ENCODE measurements around the gene MAGEB1. TPM values are rescaled to one million over a fixed set of nuclear protein-coding genes. Genes with fewer than 3 reads are reported as not detected.

Gene MAGEB1, protein sequence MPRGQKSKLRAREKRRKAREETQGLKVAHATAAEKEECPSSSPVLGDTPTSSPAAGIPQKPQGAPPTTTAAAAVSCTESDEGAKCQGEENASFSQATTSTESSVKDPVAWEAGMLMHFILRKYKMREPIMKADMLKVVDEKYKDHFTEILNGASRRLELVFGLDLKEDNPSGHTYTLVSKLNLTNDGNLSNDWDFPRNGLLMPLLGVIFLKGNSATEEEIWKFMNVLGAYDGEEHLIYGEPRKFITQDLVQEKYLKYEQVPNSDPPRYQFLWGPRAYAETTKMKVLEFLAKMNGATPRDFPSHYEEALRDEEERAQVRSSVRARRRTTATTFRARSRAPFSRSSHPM
- total RNA-seq = not detected
- polyA plus RNA-seq = not detected
- long read RNA-seq, donor 1 = 0 reads
- long read RNA-seq, donor 2 = 0 reads
- long read RNA-seq, donor 3 = 0 reads

- Histone ChIP-seq H3K4me1 (no peaks in the 10 kb centered on the region), H3K4me3 (no peak within 1 kb of the TSS), H3K36me3 (no peaks in the 10 kb centered on the region), H3K27ac (no peak within 1 kb of the TSS), H3K27me3 (no peaks in the 10 kb centered on the region), H3K9me3 (no peaks in the 10 kb centered on the region)
- TF ChIP-seq POLR2A (IDR thresholded peaks at IDR 0.05) = no peak
- TF ChIP-seq, protein P1, sequence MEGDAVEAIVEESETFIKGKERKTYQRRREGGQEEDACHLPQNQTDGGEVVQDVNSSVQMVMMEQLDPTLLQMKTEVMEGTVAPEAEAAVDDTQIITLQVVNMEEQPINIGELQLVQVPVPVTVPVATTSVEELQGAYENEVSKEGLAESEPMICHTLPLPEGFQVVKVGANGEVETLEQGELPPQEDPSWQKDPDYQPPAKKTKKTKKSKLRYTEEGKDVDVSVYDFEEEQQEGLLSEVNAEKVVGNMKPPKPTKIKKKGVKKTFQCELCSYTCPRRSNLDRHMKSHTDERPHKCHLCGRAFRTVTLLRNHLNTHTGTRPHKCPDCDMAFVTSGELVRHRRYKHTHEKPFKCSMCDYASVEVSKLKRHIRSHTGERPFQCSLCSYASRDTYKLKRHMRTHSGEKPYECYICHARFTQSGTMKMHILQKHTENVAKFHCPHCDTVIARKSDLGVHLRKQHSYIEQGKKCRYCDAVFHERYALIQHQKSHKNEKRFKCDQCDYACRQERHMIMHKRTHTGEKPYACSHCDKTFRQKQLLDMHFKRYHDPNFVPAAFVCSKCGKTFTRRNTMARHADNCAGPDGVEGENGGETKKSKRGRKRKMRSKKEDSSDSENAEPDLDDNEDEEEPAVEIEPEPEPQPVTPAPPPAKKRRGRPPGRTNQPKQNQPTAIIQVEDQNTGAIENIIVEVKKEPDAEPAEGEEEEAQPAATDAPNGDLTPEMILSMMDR (IDR thresholded peaks at IDR 0.05) = no peak
- DNase-seq = no peak
- no peak for ATAC-seq
- intact Hi-C loops (cut with DNase I) = no loop called here
- WGBS, 4 donors = 83 to 91% (median 87%) methylated on average over 36 to 38 of the region's 38 CpGs
Observed at GRCh38 chrX:30246769-30247489, at the start of gene MAGEB1. MAGEB1 (plus strand) TSS chrX:30247146; CDS start chrX:30250494, 3,348 bp downstream.

GRCh38 chrX:30212172-30212571, 34.8 kb upstream of the MAGEB1 start:
- WGBS, 4 donors = 69 to 78% (median 76%) methylated on average over 2 of the region's 2 CpGs
- intact Hi-C loops (cut with DNase I) = no loop called here

DNA sequence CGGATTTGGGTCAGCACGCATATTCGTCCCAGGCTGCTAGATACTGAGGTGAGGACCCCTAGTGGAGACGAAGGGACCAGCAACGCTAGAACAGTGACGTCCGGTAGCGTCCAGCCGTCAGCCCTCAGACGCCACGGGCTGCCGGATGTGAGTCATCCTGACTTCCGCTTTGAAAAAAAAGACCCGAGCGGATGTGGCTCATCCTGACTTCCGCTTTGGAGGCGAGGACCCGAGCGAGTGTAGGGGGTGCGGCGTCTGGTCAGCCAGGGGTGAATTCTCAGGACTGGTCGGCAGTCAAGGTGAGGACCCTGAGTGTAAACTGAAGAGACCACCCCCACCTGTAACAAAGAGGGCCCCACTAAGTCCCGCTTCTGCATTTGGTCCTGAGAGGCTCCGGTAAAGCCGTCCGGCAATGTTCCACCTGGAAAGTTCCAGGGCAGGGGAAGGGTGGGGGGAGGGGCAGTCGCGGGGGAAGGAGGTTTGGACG, 31.5 kb upstream of the MAGEB1 start, which contains the start of gene MAGEB2:
Gene MAGEB2, plus strand, starts transcription at position 207 of the 487 bp plus-strand sequence. CDS start 3,018 bp downstream, outside the sequence.
- Histone ChIP-seq H3K36me3 (no peaks in the 10 kb centered on the region), H3K4me3 (no peak within 1 kb of the TSS), H3K27me3 (peaks cover 0 to 3% (median 0%) of the 10 kb centered on the region in 9 donors), H3K9me3 (no peaks in the 10 kb centered on the region), H3K27ac (no peak within 1 kb of the TSS), H3K4me1 (no peaks in the 10 kb centered on the region)
- no peak for DNase-seq
- ATAC-seq = no peak
- TF ChIP-seq POLR2A (IDR thresholded peaks at IDR 0.05) = no peak
- TF ChIP-seq, protein P1 (IDR thresholded peaks at IDR 0.05) = no peak
- intact Hi-C loops (cut with DNase I) = no loop called here
- 77 to 94% (median 89%) methylated on average over 23 to 29 of the region's 29 CpGs for WGBS, 4 donors

More at GRCh38 chrX:30212172-30212571, 34.8 kb upstream of the MAGEB1 start:
- TF ChIP-seq POLR2A (IDR thresholded peaks at IDR 0.05) = no peak
- TF ChIP-seq, protein P1 (IDR thresholded peaks at IDR 0.05) = no peak
- H3K27me3 ChIP-seq = peaks cover 0 to 3% (median 0%) of the 10 kb centered on the region in 9 donors
- no peak overlapping the region for H3K4me3 ChIP-seq
- no peaks in the 10 kb centered on the region for H3K9me3 ChIP-seq
- H3K27ac ChIP-seq = no peak overlapping the region
- H3K4me1 ChIP-seq = no peaks in the 10 kb centered on the region
- H3K36me3 ChIP-seq = no peaks in the 10 kb centered on the region
- DNase-seq = no peak
- ATAC-seq = no peak

GRCh38 chrX:30217465-30217864, 29.5 kb upstream of the MAGEB1 start:
- WGBS, 4 donors = 38 to 67% (median 62%) methylated on average over 1 of the region's 1 CpG
- intact Hi-C loops (cut with DNase I) = no loop called here
- ATAC-seq = no peak
- Histone ChIP-seq H3K36me3 (no peaks in the 10 kb centered on the region), H3K4me1 (no peaks in the 10 kb centered on the region), H3K27ac (no peak overlapping the region), H3K4me3 (no peak overlapping the region), H3K9me3 (no peaks in the 10 kb centered on the region), H3K27me3 (peaks cover 0 to 3% (median 0%) of the 10 kb centered on the region in 9 donors)
- DNase-seq = no peak
- no peak for TF ChIP-seq POLR2A (IDR thresholded peaks at IDR 0.05)
- TF ChIP-seq, protein P1 (IDR thresholded peaks at IDR 0.05) = no peak
